Fibroblast of the aortic adventitia (primary cell): ENCODE data around the gene CLIC3. TPM values are rescaled to one million over a fixed set of nuclear protein-coding genes. Genes with fewer than 3 reads are reported as not detected.

Experiments
- DNase-seq: peaks from one replicate; pipeline ENCODE4 v3.0.0-alpha.2; 2010; ENCODE audit warnings: low read depth
- H3K4me3 ChIP-seq: 2 replicates; pipeline ENCODE4 v1.5.1; 2011; ENCODE audit warnings: low read depth, mild to moderate bottlenecking, control low read depth, low read length, moderate library complexity
- total RNA-seq: library from RNA; depleted of rRNA; stranded (reverse); fragments of >200 nt; gene quantifications from 2 replicates; pipeline ENCODE4 v1.2.3, GENCODE V29; 2012; ENCODE audit warnings: low replicate concordance
- TF ChIP-seq, protein P1 (sequence below): IDR thresholded peaks from 2 replicates; pipeline ENCODE4 v1.5.1; 2011; ENCODE audit warnings: mild to moderate bottlenecking, low read length, control low read depth, inconsistent platforms; ENCODE audit not compliant: insufficient read depth

The CLIC3 gene
- total RNA-seq, 1 donor = 5.2 TPM

DNA sequence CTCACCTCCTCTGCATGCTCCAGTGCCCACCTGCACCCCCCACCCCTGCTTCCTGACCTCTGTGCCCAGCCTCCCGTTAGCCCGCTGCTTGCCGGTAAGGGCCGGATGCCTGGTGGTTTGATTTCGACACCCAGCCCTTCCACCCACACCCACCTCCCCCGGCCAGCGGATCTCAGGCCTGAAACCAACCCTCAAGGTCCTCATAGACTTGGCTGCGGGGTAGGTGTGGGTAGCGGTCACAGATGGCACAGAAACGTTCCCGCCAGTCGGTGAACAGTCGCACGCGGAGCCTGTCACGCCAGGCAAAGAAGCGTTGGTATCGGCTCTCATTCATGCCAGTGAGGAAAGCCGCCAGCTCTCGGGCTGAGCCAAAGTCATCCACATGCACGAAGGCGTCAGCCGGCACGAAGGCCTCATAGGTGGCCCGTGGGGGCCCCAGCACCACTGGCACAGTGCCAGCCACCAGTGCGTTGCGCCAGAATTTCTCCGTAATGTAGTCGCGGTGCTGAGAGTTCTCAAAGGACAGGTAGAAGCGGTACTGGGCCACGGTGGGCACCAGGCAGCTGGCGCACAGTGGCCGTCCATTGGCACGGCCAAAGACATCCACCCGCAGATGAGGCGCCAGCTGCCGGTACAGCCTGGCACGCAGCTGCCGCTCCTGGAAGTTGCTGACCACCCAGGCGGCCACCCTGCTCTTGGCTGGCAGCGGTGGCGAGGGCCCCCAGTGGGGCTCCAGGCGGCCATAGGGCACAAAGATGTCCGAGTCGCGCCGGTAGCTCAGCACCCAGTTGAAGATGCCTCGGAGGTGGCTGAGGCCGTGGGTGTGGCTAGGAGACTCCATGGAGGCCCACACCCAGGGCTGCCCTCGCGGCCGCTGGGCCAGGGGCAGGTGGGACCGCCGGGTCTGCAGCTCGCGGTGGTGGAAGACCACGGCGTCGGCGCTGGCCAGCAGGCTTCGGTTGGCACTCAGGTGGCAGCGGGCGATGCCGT lies 34.5 kb upstream of the CLIC3 start:
- TF ChIP-seq, protein P1, sequence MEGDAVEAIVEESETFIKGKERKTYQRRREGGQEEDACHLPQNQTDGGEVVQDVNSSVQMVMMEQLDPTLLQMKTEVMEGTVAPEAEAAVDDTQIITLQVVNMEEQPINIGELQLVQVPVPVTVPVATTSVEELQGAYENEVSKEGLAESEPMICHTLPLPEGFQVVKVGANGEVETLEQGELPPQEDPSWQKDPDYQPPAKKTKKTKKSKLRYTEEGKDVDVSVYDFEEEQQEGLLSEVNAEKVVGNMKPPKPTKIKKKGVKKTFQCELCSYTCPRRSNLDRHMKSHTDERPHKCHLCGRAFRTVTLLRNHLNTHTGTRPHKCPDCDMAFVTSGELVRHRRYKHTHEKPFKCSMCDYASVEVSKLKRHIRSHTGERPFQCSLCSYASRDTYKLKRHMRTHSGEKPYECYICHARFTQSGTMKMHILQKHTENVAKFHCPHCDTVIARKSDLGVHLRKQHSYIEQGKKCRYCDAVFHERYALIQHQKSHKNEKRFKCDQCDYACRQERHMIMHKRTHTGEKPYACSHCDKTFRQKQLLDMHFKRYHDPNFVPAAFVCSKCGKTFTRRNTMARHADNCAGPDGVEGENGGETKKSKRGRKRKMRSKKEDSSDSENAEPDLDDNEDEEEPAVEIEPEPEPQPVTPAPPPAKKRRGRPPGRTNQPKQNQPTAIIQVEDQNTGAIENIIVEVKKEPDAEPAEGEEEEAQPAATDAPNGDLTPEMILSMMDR = no peak
- H3K4me3 ChIP-seq = no peak overlapping the region
- no peak for DNase-seq

DNA sequence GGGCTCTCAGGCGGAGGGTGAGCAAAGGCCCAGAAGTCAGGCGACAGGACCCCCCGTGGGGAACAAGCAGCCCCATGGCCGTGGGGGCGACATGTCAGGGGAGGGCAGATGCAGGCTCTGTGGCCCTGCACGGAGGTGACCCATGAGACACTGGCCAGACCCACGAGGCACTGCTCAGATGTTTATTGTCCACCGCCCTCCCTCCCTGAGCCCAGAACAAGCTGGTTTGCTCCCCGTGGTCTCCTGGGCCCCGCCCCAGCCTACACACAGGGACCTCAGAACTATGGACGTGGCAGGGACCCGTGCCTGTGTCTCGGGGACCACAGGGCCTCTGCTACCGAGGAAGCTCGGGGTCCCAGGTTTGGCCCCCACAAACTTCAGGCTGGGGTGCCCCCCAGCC lies 33.6 kb upstream of the CLIC3 start:
- no peak for DNase-seq
- no peak overlapping the region for H3K4me3 ChIP-seq
- TF ChIP-seq, protein P1 = no peak

DNA sequence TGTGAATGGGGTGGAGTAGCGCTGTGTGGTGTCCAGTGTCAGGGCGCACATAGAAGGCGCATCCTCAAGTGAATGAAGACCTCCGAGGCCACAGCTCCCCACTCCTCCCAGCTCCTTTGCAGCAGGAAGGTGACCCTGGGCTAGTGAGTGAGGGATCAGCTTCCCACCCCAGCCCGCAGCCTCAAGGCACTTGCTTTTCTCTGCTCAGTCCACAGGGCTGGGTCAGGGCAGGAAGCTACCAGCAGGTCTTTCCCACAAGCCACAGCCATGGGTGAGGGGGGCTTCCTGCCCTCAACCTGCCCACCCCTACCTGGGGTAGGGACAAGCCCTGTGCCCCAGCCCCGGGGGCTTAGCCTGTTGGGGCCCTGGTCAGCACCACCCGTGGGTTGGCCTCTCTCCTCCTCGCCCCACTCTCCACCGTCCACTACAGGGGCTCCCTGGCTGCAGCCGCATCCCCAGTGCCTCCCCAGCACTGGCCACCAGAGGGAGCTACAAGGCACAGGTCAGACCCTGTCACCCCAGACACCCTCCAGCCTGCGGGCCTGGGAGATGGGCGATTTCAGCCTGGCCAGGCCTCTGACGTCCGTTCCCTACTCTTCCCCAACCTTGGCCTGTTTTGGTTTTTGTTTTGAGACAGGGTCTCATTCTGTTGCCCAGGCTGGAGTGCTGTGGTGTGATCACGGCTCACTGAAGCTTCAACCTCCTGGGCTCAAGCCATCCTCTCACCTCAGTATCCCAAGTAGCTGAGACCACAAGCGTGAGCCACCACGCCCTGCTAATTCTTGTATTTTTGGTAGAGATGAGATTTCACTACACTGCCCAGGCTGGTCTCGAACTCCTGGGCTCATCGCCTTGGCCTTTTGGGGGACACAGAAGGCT lies 32.9 kb upstream of the CLIC3 start:
- no peak overlapping the region for H3K4me3 ChIP-seq
- TF ChIP-seq, protein P1 = peak; percentile 94
- peak; percentile 59 for DNase-seq

DNA sequence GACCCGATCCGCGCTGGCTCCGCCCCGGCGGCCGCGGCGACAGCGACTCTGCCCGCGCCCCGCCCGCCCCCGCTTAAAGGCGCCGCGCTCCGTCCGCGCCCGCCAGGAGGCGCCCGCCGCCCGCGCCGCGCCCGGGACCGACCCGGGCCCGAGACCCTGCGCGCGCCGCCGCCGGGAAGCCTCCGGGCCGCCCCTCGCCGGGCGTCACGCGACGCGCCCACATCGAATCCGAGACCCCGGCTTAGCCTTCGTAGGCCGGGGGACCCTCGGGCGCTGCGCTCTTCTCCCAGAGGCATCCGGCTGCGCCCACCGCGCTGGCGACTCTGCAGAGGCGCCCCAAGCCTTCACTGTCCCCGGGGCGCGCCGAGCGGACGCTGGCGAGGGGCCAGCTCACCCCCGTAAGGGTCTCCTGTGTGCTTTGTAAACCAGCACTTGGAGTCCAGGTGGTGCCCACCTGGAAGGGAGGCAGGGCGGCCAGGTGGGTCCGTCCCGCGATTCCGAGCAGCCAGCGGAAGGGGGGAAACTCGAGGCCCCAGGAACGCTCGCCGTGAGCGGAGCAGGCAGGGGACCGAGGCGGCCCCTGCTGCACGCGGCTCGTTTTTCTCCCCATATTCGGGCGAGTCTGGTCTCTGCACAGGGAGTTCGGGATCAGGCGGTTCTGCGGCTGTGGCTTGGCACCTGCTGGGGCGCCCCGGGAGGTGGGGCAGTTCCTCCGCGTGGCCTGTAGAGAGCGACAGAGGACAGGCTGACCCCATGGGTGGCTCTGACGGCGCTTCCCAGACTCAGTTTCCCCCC lies 32.1 kb upstream of the CLIC3 start:
- DNase-seq = peak; percentile 23
- TF ChIP-seq, protein P1 = peak; percentile 55
- H3K4me3 ChIP-seq = peak overlapping the region; percentile 68

DNA sequence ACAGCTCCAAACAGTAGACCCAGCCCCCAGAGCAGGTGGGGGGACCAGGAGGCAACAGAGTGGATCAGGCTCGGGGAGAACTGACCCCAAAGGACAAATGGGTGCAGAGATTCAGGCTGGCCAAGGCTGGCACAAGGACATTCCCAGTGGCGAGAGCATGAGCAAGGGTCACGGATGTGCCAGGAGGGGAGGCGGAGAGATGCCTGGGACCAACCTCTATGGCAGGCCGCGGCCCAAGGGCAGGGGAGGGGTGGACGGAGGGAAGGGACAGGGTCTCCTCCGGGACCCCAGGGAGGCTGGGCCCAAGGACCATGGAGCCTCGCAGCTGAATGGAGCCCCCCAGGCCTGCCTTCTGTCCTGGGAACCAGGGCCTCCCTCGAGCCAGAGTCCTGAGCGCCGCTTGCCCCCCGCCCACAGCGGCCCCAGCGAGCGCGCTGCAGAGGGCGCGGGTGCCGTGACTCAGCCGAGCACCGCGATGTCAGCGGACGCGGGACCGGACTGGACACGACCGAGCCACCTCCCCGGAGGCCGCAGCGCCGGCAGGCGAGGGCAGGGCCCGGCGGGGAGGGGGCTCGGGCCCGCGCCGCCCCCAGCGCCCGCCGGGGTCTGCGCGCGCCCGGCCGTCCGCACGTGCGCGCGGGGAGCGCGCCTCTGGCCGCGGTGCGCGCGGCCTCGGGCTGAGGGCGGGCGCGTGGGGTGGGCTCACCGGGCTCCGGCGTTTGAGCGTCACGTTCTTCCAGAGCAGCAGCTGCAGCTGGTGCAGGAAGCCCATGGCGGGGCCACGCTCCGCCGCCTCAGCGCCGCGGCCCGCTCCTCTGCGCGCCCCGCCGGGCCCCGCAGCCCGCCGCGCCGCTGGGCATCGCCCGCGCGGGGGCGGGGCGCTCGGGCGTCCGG lies 31.2 kb upstream of the CLIC3 start, which contains the start of gene ABCA2:
Gene ABCA2 (minus strand): TSS at position 869 of the 894 bp plus-strand sequence. CDS start 97 bp downstream, at position 772.
- no peak for DNase-seq
- TF ChIP-seq, protein P1 = no peak
- peak within 1 kb of the TSS; percentile 68 for H3K4me3 ChIP-seq
